HL-60/S4 treated with retinoic acid at 250 ng/mL for 4 days and 3 days (cell line): Measurements from ENCODE around the gene ADRA2C.

ENCODE experiments used
- in situ Hi-C: fragments of 300-500 bp; cut with MboI; formaldehyde crosslinking; loops from 2 replicates; pipeline ENCODE4 v1.7.0; 2022; ENCODE audit warnings: low sequenced_read_pairs

Gene ADRA2C

GRCh38 chr4:3791910-3792542 lies 25.8 kb downstream of the ADRA2C start:
- in situ Hi-C loops, result no loop called here

- in situ Hi-C loops, result no loop called here
These were observed 26.6 kb downstream of the ADRA2C start for GRCh38 chr4:3792813-3793212.

- in situ Hi-C loops, result no loop called here
These were observed 27.4 kb downstream of the ADRA2C start for GRCh38 chr4:3793545-3793944.

GRCh38 chr4:3796960-3797359 lies 30.8 kb downstream of the ADRA2C start:
- in situ Hi-C loops, result no loop called here

GRCh38 chr4:3797831-3798790 lies 31.9 kb downstream of the ADRA2C start:
- in situ Hi-C loops, result no loop called here

- in situ Hi-C loops, result no loop called here
These were observed 33.3 kb downstream of the ADRA2C start for GRCh38 chr4:3799496-3799895.

- in situ Hi-C loops, result no loop called here
These were observed 34.2 kb downstream of the ADRA2C start for GRCh38 chr4:3800351-3800750.

- in situ Hi-C loops, result no loop called here
These were observed 35.3 kb downstream of the ADRA2C start for GRCh38 chr4:3801521-3801920.

GRCh38 chr4:3801931-3802550 lies 35.9 kb downstream of the ADRA2C start:
- in situ Hi-C loops, result no loop called here

GRCh38 chr4:3802571-3803474 lies 36.6 kb downstream of the ADRA2C start:
- in situ Hi-C loops, result no loop called here

GRCh38 chr4:3803475-3803847 lies 37.3 kb downstream of the ADRA2C start:
- in situ Hi-C loops, result no loop called here

GRCh38 chr4:3803946-3804345 lies 37.8 kb downstream of the ADRA2C start:
- in situ Hi-C loops, result no loop called here

- in situ Hi-C loops, result no loop called here
These were observed 38.8 kb downstream of the ADRA2C start for GRCh38 chr4:3805026-3805425.

- in situ Hi-C loops, result no loop called here
These were observed 39.5 kb downstream of the ADRA2C start for GRCh38 chr4:3805731-3806130.

- in situ Hi-C loops, result no loop called here
These were observed 41.1 kb downstream of the ADRA2C start for GRCh38 chr4:3807311-3807710.

GRCh38 chr4:3807822-3808496 lies 41.8 kb downstream of the ADRA2C start:
- in situ Hi-C loops, result no loop called here

- in situ Hi-C loops, result no loop called here
These were observed 42.4 kb downstream of the ADRA2C start for GRCh38 chr4:3808597-3808996.

GRCh38 chr4:3809028-3809427 lies 42.8 kb downstream of the ADRA2C start:
- in situ Hi-C loops, result no loop called here

- in situ Hi-C loops, result no loop called here
These were observed 43.4 kb downstream of the ADRA2C start for GRCh38 chr4:3809451-3810110.
